ENCODE results near the gene RPL38.

Gene RPL38

GRCh38 chr17:74179576-74179975, 23.9 kb upstream of the RPL38 start:
- TF ChIP-seq ZBTB10 (tag by site-specific recombination; IDR thresholded peaks at IDR 0.05) (no peak), ZNF747 (tag by site-specific recombination; IDR thresholded peaks at IDR 0.05) (no peak), HOXD13 (CRISPR knock-in tag; IDR thresholded peaks at IDR 0.05; ENCODE audit: borderline replicate concordance) (no peak), GLIS2 (tag by site-specific recombination; IDR thresholded peaks at IDR 0.05) (no peak), ZNF121 (tag by site-specific recombination; IDR thresholded peaks at IDR 0.05) (no peak)
- TF ChIP-seq, protein P1, sequence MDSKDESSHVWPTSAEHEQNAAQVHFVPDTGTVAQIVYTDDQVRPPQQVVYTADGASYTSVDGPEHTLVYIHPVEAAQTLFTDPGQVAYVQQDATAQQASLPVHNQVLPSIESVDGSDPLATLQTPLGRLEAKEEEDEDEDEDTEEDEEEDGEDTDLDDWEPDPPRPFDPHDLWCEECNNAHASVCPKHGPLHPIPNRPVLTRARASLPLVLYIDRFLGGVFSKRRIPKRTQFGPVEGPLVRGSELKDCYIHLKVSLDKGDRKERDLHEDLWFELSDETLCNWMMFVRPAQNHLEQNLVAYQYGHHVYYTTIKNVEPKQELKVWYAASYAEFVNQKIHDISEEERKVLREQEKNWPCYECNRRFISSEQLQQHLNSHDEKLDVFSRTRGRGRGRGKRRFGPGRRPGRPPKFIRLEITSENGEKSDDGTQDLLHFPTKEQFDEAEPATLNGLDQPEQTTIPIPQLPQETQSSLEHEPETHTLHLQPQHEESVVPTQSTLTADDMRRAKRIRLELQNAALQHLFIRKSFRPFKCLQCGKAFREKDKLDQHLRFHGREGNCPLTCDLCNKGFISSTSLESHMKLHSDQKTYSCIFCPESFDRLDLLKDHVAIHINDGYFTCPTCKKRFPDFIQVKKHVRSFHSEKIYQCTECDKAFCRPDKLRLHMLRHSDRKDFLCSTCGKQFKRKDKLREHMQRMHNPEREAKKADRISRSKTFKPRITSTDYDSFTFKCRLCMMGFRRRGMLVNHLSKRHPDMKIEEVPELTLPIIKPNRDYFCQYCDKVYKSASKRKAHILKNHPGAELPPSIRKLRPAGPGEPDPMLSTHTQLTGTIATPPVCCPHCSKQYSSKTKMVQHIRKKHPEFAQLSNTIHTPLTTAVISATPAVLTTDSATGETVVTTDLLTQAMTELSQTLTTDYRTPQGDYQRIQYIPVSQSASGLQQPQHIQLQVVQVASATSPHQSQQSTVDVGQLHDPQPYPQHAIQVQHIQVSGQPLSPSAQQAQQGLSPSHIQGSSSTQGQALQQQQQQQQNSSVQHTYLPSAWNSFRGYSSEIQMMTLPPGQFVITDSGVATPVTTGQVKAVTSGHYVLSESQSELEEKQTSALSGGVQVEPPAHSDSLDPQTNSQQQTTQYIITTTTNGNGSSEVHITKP (tag by site-specific recombination; IDR thresholded peaks at IDR 0.05), result no peak
- POLR2A ChIA-PET, result interaction anchor here (0.6 kb wide), 1 partner anchor 53 kb away, joined by 3 read pairs; no protein-coding TSS in a partner anchor
- no peaks in the 10 kb centered on the region; the same call in 1 of the 2 replicates for H3K4me1 ChIP-seq (ENCODE audit: control insufficient read depth, insufficient read depth, low read length)
- no peaks in the 10 kb centered on the region for H3K36me3 ChIP-seq (ENCODE audit: control insufficient read depth in 2 of 2, insufficient read depth in 1 of 2, low read length in 2 of 2)
- CTCF ChIA-PET, result interaction anchor here (0.9 to 4.2 kb wide), 3 partner anchors 20 to 94 kb away, joined by 4 to 24 read pairs (median 11); no protein-coding TSS in a partner anchor
- no peaks in the 10 kb centered on the region for H3K9me3 ChIP-seq (ENCODE audit: control insufficient read depth, insufficient read depth, low read depth, low read length)
- H3K27ac ChIP-seq (ENCODE audit: extremely low read depth, low read depth, low read length), result no peak overlapping the region
- H3K4me3 ChIP-seq (ENCODE audit: low read depth, low read length), result no peak overlapping the region

DNA sequence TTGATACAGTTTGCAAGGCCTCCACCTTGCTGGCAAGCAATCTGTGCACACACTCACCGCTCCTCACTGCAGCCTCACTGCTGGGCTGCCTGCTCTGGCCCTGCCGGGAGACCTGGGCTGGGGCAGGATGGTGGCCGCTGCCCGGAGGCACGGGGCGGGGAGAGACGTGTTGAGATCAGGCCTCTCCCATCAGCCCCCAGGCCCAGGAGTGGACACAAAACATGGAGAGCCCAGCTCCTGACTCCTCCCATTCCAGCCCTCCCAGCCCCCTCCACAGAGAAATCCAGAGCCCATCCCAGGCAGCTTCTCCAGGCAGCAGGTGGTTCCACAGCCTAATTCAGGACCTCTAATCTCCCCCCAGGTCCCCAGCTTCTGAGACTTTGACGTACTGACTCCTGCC, 23.1 kb upstream of the RPL38 start:
- Histone ChIP-seq H3K27ac (ENCODE audit: extremely low read depth, low read depth, low read length) (no peak overlapping the region), H3K9me3 (ENCODE audit: control insufficient read depth, insufficient read depth, low read depth, low read length) (no peaks in the 10 kb centered on the region), H3K36me3 (ENCODE audit: control insufficient read depth in 2 of 2, insufficient read depth in 1 of 2, low read length in 2 of 2) (no peaks in the 10 kb centered on the region), H3K4me3 (ENCODE audit: low read depth, low read length) (no peak overlapping the region), H3K4me1 (ENCODE audit: control insufficient read depth, insufficient read depth, low read length) (no peaks in the 10 kb centered on the region; the same call in 1 of the 2 replicates)
- ChIA-PET CTCF (interaction anchor here (1.0 to 4.2 kb wide), 4 partner anchors 19 to 111 kb away, joined by 3 to 24 read pairs (median 7); no protein-coding TSS in a partner anchor), POLR2A (interaction anchor here (0.6 kb wide), 1 partner anchor 53 kb away, joined by 3 read pairs; no protein-coding TSS in a partner anchor)
- TF ChIP-seq ZFHX2 (tag by site-specific recombination; conservative IDR thresholded peaks at IDR 0.05), result no peak

DNA sequence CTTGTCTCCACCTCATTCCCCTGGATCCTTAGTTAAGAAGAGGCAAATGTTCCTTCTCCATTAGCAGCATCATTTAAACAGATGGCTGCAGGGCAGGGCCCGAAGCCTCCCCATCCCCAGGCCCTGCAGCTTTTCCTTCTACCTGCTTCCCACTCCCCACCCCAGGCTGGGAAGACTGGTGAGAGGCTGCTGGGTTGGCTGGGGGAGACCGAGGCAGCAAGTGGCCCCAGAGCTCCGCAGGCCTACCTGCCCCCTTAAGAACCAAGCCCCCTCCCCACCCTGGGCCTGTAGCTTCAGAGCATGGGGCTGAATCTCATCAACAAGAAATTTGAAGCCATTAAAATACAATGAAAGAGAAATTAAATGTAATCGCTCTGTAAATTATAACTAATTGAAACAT, 22.1 kb upstream of the RPL38 start:
- ChIA-PET POLR2A (no interaction called here), CTCF (interaction anchor here (0.8 to 4.2 kb wide), 8 partner anchors 18 to 352 kb away, joined by 3 to 24 read pairs (median 4); partner anchors contain the start of gene RPL38)

More for the DNA sequence above, 22.1 kb upstream of the RPL38 start:
- no peaks in the 10 kb centered on the region for H3K36me3 ChIP-seq (ENCODE audit: control insufficient read depth in 2 of 2, insufficient read depth in 1 of 2, low read length in 2 of 2)
- H3K4me1 ChIP-seq (ENCODE audit: control insufficient read depth, insufficient read depth, low read length), result no peaks in the 10 kb centered on the region
- H3K27ac ChIP-seq (ENCODE audit: extremely low read depth, low read depth, low read length), result no peak overlapping the region
- TF ChIP-seq ZFHX2 (tag by site-specific recombination; conservative IDR thresholded peaks at IDR 0.05) (no peak), PRDM6 (tag by site-specific recombination; IDR thresholded peaks at IDR 0.05) (no peak), ZNF518A (tag by site-specific recombination; conservative IDR thresholded peaks at IDR 0.05; ENCODE audit: low read depth) (no peak), ZNF239 (tag by site-specific recombination; IDR thresholded peaks at IDR 0.05) (no peak)
- H3K9me3 ChIP-seq (ENCODE audit: control insufficient read depth, insufficient read depth, low read depth, low read length), result no peaks in the 10 kb centered on the region
- H3K4me3 ChIP-seq (ENCODE audit: low read depth, low read length), result no peak overlapping the region

Data from HEK293 (cell line).